T-helper 2 cell treated with Interferon-gamma antibody and Interleukin-4, amounts not matched to agents 5 μg/mL and 100 μg/mL, for 36 hours (primary cell): ENCODE measurements around the gene WEE1.
"Not testable (repeated sequence)": the region's sequence is repeated elsewhere in the genome, so short reads cannot be mapped to it uniquely, and the experiment has no call there.

Experiments
- DNase-seq: peaks from one replicate; pipeline ENCODE4 v3.0.0; 2021; ENCODE audit warnings: low spot score
- H3K27ac Mint-ChIP-seq: one replicate; pipeline ENCODE4 v1.8.0; 2021; ENCODE audit warnings: mild to moderate bottlenecking, mixed read lengths
- H3K27me3 Mint-ChIP-seq: one replicate; pipeline ENCODE4 v1.8.0; 2021; ENCODE audit warnings: low read depth, mixed read lengths
- H3K36me3 Mint-ChIP-seq: one replicate; pipeline ENCODE4 v1.8.0; 2021; ENCODE audit warnings: low read depth, mixed read lengths
- H3K4me1 Mint-ChIP-seq: one replicate; pipeline ENCODE4 v1.8.0; 2021; ENCODE audit warnings: low read depth, mixed read lengths
- H3K4me3 Mint-ChIP-seq: one replicate; pipeline ENCODE4 v1.8.0; 2022; ENCODE audit warnings: mild to moderate bottlenecking, moderate library complexity, mixed read lengths
- H3K9me3 Mint-ChIP-seq: one replicate; pipeline ENCODE4 v1.8.0; 2021; ENCODE audit warnings: mixed read lengths

The WEE1 gene

GRCh38 chr11:9615031-9615451 lies 41.6 kb downstream of the WEE1 start:
- peak overlapping the region; percentile 96 for H3K4me3 Mint-ChIP-seq
- peaks cover 2% of the 10 kb centered on the region for H3K36me3 Mint-ChIP-seq
- H3K4me1 Mint-ChIP-seq = peaks cover 28% of the 10 kb centered on the region
- no peak for DNase-seq
- H3K27me3 Mint-ChIP-seq = no peaks in the 10 kb centered on the region
- H3K27ac Mint-ChIP-seq = no peak overlapping the region
- no peaks in the 10 kb centered on the region for H3K9me3 Mint-ChIP-seq

DNA sequence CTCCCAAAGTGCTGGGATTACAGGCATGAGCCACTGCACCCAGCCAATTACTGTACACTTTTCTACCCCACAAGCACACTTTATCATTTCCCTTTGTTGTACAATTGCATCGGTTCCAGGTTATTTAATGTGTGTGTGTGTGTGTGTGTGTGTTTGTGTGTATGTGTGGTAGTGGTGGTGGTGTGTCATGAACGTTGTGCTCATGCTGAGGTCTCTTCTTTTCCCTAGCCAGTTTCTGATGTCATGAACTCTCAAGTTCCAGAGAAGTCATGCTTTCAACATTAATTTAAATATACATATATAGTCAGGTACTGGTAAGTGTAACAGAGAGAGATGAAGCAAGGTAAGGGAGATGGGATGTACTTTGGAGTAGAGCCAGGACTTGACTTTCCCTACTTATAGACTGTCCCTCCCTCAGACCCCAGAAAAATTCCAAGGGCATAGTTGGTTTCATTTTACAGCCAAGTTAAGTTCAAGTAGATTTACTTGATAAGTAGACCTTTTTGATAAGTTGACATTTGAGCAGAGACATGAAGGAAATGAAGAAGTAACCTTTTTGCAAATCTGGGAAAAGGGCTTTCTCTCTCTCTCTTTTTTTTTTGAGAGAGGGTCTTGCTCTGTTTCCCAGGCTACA lies 42.7 kb downstream of the WEE1 start:
- Mint-ChIP-seq H3K9me3 (no peaks in the 10 kb centered on the region), H3K27ac (no peak overlapping the region), H3K4me3 (no peak overlapping the region), H3K4me1 (peaks cover 24% of the 10 kb centered on the region), H3K27me3 (no peaks in the 10 kb centered on the region), H3K36me3 (no peaks in the 10 kb centered on the region)
- DNase-seq = no peak

GRCh38 chr11:9616858-9617257 lies 43.4 kb downstream of the WEE1 start:
- Mint-ChIP-seq H3K4me3 (no peak overlapping the region), H3K4me1 (peaks cover 21% of the 10 kb centered on the region), H3K27me3 (no peaks in the 10 kb centered on the region), H3K9me3 (no peaks in the 10 kb centered on the region), H3K36me3 (no peaks in the 10 kb centered on the region), H3K27ac (no peak overlapping the region)
- DNase-seq = peak; percentile 40

- peaks cover 20% of the 10 kb centered on the region for H3K4me1 Mint-ChIP-seq
- no peaks in the 10 kb centered on the region for H3K9me3 Mint-ChIP-seq
- no peaks in the 10 kb centered on the region for H3K27me3 Mint-ChIP-seq
- no peak for DNase-seq
- H3K4me3 Mint-ChIP-seq = no peak overlapping the region
- no peak overlapping the region for H3K27ac Mint-ChIP-seq
- H3K36me3 Mint-ChIP-seq = no peaks in the 10 kb centered on the region
Observed at GRCh38 chr11:9617940-9618339, 44.5 kb downstream of the WEE1 start.

- Mint-ChIP-seq H3K9me3 (no peaks in the 10 kb centered on the region), H3K27me3 (peaks cover under 1% of the 10 kb centered on the region), H3K4me3 (no peak overlapping the region), H3K4me1 (peaks cover 12% of the 10 kb centered on the region), H3K27ac (no peak overlapping the region), H3K36me3 (no peaks in the 10 kb centered on the region)
- DNase-seq = no peak
Observed at GRCh38 chr11:9619004-9619403, 45.5 kb downstream of the WEE1 start.

GRCh38 chr11:9619971-9620370 lies 46.5 kb downstream of the WEE1 start:
- Mint-ChIP-seq H3K4me3 (no peak overlapping the region), H3K4me1 (peaks cover 5% of the 10 kb centered on the region)

DNA sequence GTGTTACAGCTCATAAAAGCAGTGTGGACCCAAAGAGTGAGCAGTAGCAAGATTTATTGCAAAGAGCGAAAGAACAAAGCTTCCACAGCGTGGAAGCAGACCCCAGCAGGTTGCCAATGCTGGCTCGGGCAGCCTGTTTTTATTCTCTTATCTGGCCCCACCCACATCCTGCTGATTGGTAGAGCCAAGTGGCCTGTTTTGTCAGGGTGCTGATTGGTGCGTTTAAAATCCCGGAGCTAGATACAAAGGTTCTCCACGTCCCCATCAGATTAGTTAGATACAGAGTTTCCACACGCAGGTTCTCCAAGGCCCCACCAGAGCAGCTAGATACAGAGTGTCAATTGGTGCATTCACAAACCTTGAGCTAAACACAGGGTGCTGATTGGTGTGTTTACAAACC lies 48.9 kb downstream of the WEE1 start:
- not testable (repeated sequence) for H3K4me1 Mint-ChIP-seq, DNase-seq, H3K36me3 Mint-ChIP-seq, H3K9me3 Mint-ChIP-seq, H3K27ac Mint-ChIP-seq, H3K4me3 Mint-ChIP-seq
- peaks cover 17% of the 10 kb centered on the region for H3K27me3 Mint-ChIP-seq

More at GRCh38 chr11:9619971-9620370, 46.5 kb downstream of the WEE1 start:
- Mint-ChIP-seq H3K36me3 (no peaks in the 10 kb centered on the region), H3K9me3 (no peaks in the 10 kb centered on the region), H3K27ac (no peak overlapping the region), H3K27me3 (peaks cover 3% of the 10 kb centered on the region)
- no peak for DNase-seq

DNA sequence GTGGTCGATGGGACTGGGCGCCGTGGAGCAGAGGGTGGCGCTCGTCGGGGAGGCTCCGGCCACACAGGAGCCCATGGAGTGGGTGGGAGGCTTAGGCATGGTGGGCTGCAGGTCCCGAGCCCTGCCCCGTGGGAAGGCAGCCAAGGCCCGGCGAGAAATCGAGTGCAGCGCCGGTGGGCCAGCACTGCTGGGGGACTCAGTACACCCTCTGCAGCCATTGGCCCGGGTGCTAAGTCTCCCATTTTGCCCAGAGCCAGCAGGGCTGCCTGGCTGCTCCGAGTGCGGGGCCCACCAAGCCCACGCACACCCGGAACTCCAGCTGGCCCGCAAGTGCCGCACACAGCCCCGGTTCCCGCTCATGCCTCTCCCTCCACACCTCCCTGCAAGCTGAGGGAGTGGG lies 49.6 kb downstream of the WEE1 start:
- not testable (repeated sequence) for DNase-seq, H3K4me3 Mint-ChIP-seq, H3K36me3 Mint-ChIP-seq, H3K9me3 Mint-ChIP-seq, H3K4me1 Mint-ChIP-seq, H3K27ac Mint-ChIP-seq
- peaks cover 17% of the 10 kb centered on the region for H3K27me3 Mint-ChIP-seq

- DNase-seq = no peak
- Mint-ChIP-seq H3K4me1 (no peaks in the 10 kb centered on the region), H3K27ac (no peak overlapping the region), H3K4me3 (no peak overlapping the region), H3K27me3 (peaks cover 19% of the 10 kb centered on the region), H3K9me3 (no peaks in the 10 kb centered on the region), H3K36me3 (no peaks in the 10 kb centered on the region)
Observed at GRCh38 chr11:9624448-9624847, 51.0 kb downstream of the WEE1 start.

DNA sequence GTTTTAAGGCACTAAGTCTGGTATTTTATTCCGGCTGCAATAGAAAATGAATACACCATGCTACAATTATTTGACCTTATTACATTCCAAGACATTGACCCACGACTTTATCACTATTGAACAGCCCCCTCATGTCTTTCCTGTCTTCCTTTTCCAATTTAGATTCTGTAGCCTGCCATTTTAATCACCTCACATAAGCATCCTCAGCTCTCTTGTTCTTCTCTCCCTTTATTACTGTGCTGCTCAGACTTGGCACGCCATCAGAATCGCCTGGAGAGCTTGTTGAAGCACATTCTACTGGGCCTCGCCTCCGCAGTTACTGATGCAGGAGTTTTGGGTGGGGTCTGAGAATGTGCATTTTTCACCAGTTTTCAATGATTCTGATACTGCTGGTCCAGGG lies 51.7 kb downstream of the WEE1 start:
- H3K27me3 Mint-ChIP-seq = peaks cover 21% of the 10 kb centered on the region
- H3K4me3 Mint-ChIP-seq = no peak overlapping the region
- no peaks in the 10 kb centered on the region for H3K4me1 Mint-ChIP-seq
- H3K36me3 Mint-ChIP-seq = no peaks in the 10 kb centered on the region
- DNase-seq = no peak
- no peak overlapping the region for H3K27ac Mint-ChIP-seq
- H3K9me3 Mint-ChIP-seq = no peaks in the 10 kb centered on the region

DNA sequence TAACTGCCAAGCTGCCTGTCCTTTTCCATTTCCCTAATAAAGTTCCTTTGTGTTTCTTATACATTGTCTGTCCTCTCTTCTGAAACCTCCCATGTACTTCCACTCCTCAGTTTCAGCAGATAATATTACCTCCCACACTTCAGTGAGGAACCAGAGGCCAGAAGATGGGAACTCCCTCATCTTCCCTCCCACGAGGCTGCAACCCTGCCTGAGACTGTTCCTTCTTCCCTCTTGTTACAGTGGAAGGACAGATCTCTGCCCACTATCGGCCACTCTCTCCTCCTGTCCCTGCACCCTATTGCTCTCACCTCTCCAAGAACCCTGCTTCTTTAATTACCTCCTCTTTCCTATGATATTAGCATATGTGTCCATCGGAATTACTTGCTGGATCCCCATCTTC lies 52.3 kb downstream of the WEE1 start:
- H3K36me3 Mint-ChIP-seq = no peaks in the 10 kb centered on the region
- no peaks in the 10 kb centered on the region for H3K9me3 Mint-ChIP-seq
- no peak overlapping the region for H3K27ac Mint-ChIP-seq
- DNase-seq = no peak
- H3K4me1 Mint-ChIP-seq = no peaks in the 10 kb centered on the region
- H3K4me3 Mint-ChIP-seq = no peak overlapping the region
- H3K27me3 Mint-ChIP-seq = peaks cover 21% of the 10 kb centered on the region

GRCh38 chr11:9626496-9627394 lies 53.3 kb downstream of the WEE1 start:
- H3K36me3 Mint-ChIP-seq = no peaks in the 10 kb centered on the region
- no peak overlapping the region for H3K27ac Mint-ChIP-seq
- no peaks in the 10 kb centered on the region for H3K4me1 Mint-ChIP-seq
- H3K27me3 Mint-ChIP-seq = peaks cover 23% of the 10 kb centered on the region
- H3K9me3 Mint-ChIP-seq = no peaks in the 10 kb centered on the region
- DNase-seq = no peak
- no peak overlapping the region for H3K4me3 Mint-ChIP-seq

GRCh38 chr11:9629064-9629463 lies 55.6 kb downstream of the WEE1 start:
- Mint-ChIP-seq H3K27me3 (peaks cover 22% of the 10 kb centered on the region), H3K9me3 (peaks cover 9% of the 10 kb centered on the region), H3K27ac (no peak overlapping the region), H3K4me1 (no peaks in the 10 kb centered on the region), H3K36me3 (no peaks in the 10 kb centered on the region), H3K4me3 (no peak overlapping the region)
- no peak for DNase-seq

- H3K36me3 Mint-ChIP-seq = no peaks in the 10 kb centered on the region
- no peak overlapping the region for H3K4me3 Mint-ChIP-seq
- no peak for DNase-seq
- no peak overlapping the region for H3K27ac Mint-ChIP-seq
- no peaks in the 10 kb centered on the region for H3K4me1 Mint-ChIP-seq
- peaks cover 10% of the 10 kb centered on the region for H3K9me3 Mint-ChIP-seq
- peaks cover 7% of the 10 kb centered on the region for H3K27me3 Mint-ChIP-seq
Observed at GRCh38 chr11:9633679-9634078, 60.2 kb downstream of the WEE1 start.
